HEK293 (cell line): Measurements from ENCODE around the gene PRKCE.
A peak's percentile ranks its signal among the peaks of the same experiment; 100 is the strongest.

Experiments used
- CTCF ChIA-PET: fragments of 350-600 bp; formaldehyde crosslinking; extraction: SDS; loops from one replicate; lab custom pipeline; 2021; ENCODE audit warnings: antibody characterized with exemption; lab: Yijun Ruan, JAX
- POLR2A ChIA-PET: fragments of 300-600 bp; formaldehyde crosslinking; extraction: SDS; loops from one replicate; lab custom pipeline; 2020; ENCODE audit warnings: antibody characterized with exemption, inconsistent platforms; lab: Yijun Ruan, JAX
- H3K27ac ChIP-seq: fragments of 200-500 bp; sonication (Bioruptor generic); 2 replicates; pipeline ENCODE4 v1.5.1; 2014; ENCODE audit warnings: low read depth, low read length, control low read depth, inconsistent platforms; ENCODE audit errors: extremely low read depth
- H3K36me3 ChIP-seq, 2 experiments: fragments of 200-500 bp in 1 of 2; sonication (Bioruptor generic) in 1 of 2; 1 replicate in 1 of 2; 2 replicates in 1 of 2; pipeline ENCODE4 v1.5.1; 2014 to 2017; ENCODE audit warnings: inconsistent platforms in 2 of 2, low read length in 2 of 2; ENCODE audit not compliant: control insufficient read depth in 2 of 2, insufficient read depth in 1 of 2
- H3K4me1 ChIP-seq: fragments of 200-500 bp; sonication (Bioruptor generic); 2 replicates; pipeline ENCODE4 v1.5.1; 2014; ENCODE audit warnings: mild to moderate bottlenecking, low read length, inconsistent platforms; ENCODE audit not compliant: control insufficient read depth, insufficient read depth
- H3K4me3 ChIP-seq: 2 replicates; pipeline ENCODE4 v1.5.1; 2011; ENCODE audit warnings: low read depth, mild to moderate bottlenecking, control low read depth, low read length, moderate library complexity
- H3K9me3 ChIP-seq: fragments of 200-500 bp; sonication (Bioruptor generic); 2 replicates; pipeline ENCODE4 v1.5.1; 2014; ENCODE audit warnings: low read depth, low read length, inconsistent platforms; ENCODE audit not compliant: control insufficient read depth, insufficient read depth
- FEZF1 ChIP-seq: fragments of 450-650 bp; formaldehyde crosslinking; IDR thresholded peaks from 2 replicates; pipeline ENCODE4 v1.5.1; 2016; ENCODE audit warnings: missing biosample characterization, missing genetic modification characterization
- HOXC10 ChIP-seq: sonication (generic); formaldehyde crosslinking; IDR thresholded peaks from 2 replicates; pipeline ENCODE4 v1.8.1; 2023; ENCODE audit warnings: mild to moderate bottlenecking, missing genetic modification reagents
- PRDM10 ChIP-seq: fragments of 450-650 bp; formaldehyde crosslinking; IDR thresholded peaks from 2 replicates; pipeline ENCODE4 v1.5.1; 2016; ENCODE audit warnings: missing biosample characterization, missing genetic modification characterization
- ZBTB49 ChIP-seq: fragments of 450-650 bp; formaldehyde crosslinking; IDR thresholded peaks from 2 replicates; pipeline ENCODE4 v1.5.1; 2016; ENCODE audit warnings: missing biosample characterization, missing genetic modification characterization, low read depth
- ZNF398 ChIP-seq: fragments of 450-650 bp; formaldehyde crosslinking; IDR thresholded peaks from 2 replicates; pipeline ENCODE4 v1.5.1; 2017; ENCODE audit warnings: missing biosample characterization, missing genetic modification characterization
- ZNF529 ChIP-seq: fragments of 450-650 bp; formaldehyde crosslinking; IDR thresholded peaks from 2 replicates; pipeline ENCODE4 v1.5.1; 2017; ENCODE audit warnings: missing genetic modification characterization, missing biosample characterization; ENCODE audit not compliant: insufficient replicate concordance
- ZNF658 ChIP-seq: fragments of 450-650 bp; formaldehyde crosslinking; IDR thresholded peaks from 2 replicates; pipeline ENCODE4; 2016; ENCODE audit warnings: missing biosample characterization, missing genetic modification characterization
- ZNF677 ChIP-seq: fragments of 450-650 bp; IDR thresholded peaks from 2 replicates; pipeline ENCODE4 v1.5.0; 2018; ENCODE audit warnings: missing biosample characterization, mild to moderate bottlenecking, missing genetic modification characterization, moderate library complexity
- ZNF843 ChIP-seq: fragments of 450-650 bp; formaldehyde crosslinking; IDR thresholded peaks from 2 replicates; pipeline ENCODE4 v1.5.1; 2016; ENCODE audit warnings: missing biosample characterization, missing genetic modification characterization
- TF ChIP-seq, protein P1 (sequence below): fragments of 450-650 bp; IDR thresholded peaks from 2 replicates; pipeline ENCODE4 v1.5.1; 2018; ENCODE audit warnings: missing biosample characterization, mild to moderate bottlenecking, missing genetic modification characterization
- TF ChIP-seq, protein P2 (sequence below): fragments of 450-650 bp; formaldehyde crosslinking; IDR thresholded peaks from 2 replicates; pipeline ENCODE4 v1.5.1; 2016; ENCODE audit warnings: missing biosample characterization, missing genetic modification characterization
- TF ChIP-seq, protein P3 (sequence below): fragments of 450-650 bp; formaldehyde crosslinking; IDR thresholded peaks from 2 replicates; pipeline ENCODE4 v1.5.1; 2017; ENCODE audit warnings: missing biosample characterization, missing genetic modification characterization

The PRKCE gene

DNA sequence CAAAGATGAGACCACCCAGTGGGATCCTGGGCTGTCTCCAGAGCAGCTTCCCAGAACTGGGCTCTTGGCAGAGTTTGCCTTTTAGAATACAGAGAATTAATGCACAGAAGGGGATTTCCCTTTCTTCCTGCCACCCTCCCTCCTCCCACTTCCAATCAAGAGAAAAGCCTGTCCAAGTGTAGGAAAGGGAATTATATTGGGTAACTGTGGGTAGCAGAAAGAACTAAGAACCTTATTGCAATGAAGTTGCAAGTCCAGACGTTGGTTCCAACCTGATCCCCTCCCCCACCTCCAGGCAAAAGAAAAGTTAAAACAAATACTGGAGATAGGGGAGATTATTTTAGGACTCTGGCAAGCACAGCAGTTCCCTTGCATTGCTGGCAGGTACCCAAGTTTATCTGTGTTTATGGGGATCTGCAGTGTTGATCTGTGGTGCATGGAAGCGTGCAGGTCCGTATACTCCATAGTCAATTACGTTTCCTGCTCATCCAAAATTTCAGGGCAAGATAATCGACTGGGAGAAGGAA is 114.3 kb downstream of the PRKCE start (continued):
- no peak for TF ChIP-seq ZBTB49
- TF ChIP-seq ZNF677 (tag by site-specific recombination): peak; percentile 59; the same call in 1 of the 2 replicates
- no peak for TF ChIP-seq ZNF529 (tag by site-specific recombination)
- TF ChIP-seq ZNF658: no peak
- TF ChIP-seq, protein P1, sequence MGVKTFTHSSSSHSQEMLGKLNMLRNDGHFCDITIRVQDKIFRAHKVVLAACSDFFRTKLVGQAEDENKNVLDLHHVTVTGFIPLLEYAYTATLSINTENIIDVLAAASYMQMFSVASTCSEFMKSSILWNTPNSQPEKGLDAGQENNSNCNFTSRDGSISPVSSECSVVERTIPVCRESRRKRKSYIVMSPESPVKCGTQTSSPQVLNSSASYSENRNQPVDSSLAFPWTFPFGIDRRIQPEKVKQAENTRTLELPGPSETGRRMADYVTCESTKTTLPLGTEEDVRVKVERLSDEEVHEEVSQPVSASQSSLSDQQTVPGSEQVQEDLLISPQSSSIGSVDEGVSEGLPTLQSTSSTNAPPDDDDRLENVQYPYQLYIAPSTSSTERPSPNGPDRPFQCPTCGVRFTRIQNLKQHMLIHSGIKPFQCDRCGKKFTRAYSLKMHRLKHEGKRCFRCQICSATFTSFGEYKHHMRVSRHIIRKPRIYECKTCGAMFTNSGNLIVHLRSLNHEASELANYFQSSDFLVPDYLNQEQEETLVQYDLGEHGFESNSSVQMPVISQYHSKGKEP: peak; percentile 98
- TF ChIP-seq ZNF843 (tag by site-specific recombination): peak; percentile 62; the same call in 1 of the 2 replicates
- peak; percentile 70 for TF ChIP-seq PRDM10 (tag by site-specific recombination)
- TF ChIP-seq, protein P2, sequence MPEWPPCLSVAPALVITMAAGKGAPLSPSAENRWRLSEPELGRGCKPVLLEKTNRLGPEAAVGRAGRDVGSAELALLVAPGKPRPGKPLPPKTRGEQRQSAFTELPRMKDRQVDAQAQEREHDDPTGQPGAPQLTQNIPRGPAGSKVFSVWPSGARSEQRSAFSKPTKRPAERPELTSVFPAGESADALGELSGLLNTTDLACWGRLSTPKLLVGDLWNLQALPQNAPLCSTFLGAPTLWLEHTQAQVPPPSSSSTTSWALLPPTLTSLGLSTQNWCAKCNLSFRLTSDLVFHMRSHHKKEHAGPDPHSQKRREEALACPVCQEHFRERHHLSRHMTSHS (tag by site-specific recombination): no peak
- TF ChIP-seq FEZF1: 0 out of 2 replicates have a peak, but pooled peaks have one; percentile 18

DNA sequence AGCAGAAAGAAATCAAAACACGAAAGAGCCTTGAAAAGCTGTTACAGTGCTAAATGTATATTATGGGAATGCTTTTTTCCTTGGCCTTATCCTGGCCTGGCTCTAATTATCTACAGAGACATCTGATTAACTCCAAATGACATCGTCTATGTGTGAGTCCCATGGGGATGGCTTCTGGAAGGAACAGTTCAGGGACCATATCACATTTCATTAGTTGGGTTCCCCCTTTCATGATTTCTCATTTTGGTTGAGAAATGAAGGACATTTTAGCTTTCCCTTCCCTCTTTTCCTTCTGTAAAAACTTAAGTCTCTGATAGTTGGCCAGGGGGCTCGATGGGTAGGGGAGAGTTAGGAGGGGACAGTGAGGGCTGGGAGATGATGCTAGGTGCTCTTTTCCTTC is 116.7 kb downstream of the PRKCE start:
- H3K9me3 ChIP-seq: no peaks in the 10 kb centered on the region
- CTCF ChIA-PET: interaction anchor here (0.6 to 2.0 kb wide), 2 partner anchors 10 to 11 kb away, joined by 3 to 10 read pairs; no protein-coding TSS in a partner anchor
- H3K36me3 ChIP-seq: no peaks in the 10 kb centered on the region
- no peak overlapping the region for H3K4me3 ChIP-seq
- no peak overlapping the region for H3K27ac ChIP-seq
- POLR2A ChIA-PET: no interaction called here
- TF ChIP-seq, protein P3, sequence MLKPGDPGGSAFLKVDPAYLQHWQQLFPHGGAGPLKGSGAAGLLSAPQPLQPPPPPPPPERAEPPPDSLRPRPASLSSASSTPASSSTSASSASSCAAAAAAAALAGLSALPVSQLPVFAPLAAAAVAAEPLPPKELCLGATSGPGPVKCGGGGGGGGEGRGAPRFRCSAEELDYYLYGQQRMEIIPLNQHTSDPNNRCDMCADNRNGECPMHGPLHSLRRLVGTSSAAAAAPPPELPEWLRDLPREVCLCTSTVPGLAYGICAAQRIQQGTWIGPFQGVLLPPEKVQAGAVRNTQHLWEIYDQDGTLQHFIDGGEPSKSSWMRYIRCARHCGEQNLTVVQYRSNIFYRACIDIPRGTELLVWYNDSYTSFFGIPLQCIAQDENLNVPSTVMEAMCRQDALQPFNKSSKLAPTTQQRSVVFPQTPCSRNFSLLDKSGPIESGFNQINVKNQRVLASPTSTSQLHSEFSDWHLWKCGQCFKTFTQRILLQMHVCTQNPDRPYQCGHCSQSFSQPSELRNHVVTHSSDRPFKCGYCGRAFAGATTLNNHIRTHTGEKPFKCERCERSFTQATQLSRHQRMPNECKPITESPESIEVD: 0 out of 2 replicates have a peak, but pooled peaks have one; percentile 13
- TF ChIP-seq HOXC10 (no peak), ZNF398 (tag by site-specific recombination) (no peak)
- H3K4me1 ChIP-seq: peaks cover 30% of the 10 kb centered on the region
